ENCODE measurements around the gene CSF1R.

CSF1R gene

DNA sequence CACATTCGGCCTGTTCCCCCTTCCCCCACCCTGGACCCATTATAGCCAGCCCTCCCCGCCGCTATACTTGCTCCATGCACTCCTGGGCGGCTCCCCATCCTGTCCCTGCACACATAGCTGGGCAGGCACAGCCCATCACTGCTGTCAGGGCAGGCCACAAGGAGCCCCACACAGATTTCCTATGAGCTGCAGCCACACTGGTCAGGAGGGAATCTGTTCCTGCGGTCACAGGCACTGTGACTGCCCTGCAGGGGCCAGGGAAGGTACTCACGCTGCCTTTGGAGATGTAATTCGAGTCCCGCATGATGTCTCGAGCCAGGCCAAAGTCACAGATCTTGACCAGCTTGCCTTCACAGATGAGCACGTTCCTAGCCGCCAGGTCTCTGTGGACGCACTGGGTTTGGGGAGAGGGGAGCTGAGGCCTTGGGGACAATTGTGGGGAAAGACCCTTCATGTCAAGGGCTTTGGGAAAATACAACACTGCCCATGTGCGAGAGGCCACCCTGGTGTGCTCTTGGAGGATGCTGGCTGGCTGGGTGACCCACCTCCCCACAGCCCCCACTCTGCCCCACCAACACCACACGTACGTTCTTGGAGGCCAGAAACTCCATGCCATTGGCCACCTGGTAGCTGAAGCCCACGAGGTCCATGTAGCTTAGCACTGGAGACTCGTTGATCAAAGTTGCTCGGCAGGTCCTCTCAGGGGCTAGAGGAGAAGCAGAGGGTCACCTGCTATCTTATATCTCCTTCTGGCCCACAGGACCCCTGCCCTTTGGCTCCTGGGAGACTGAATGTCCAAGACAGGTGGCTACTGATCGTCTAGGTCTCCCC lies 34.5 kb upstream of the CSF1R start:
- no peak for DNase-seq

DNA sequence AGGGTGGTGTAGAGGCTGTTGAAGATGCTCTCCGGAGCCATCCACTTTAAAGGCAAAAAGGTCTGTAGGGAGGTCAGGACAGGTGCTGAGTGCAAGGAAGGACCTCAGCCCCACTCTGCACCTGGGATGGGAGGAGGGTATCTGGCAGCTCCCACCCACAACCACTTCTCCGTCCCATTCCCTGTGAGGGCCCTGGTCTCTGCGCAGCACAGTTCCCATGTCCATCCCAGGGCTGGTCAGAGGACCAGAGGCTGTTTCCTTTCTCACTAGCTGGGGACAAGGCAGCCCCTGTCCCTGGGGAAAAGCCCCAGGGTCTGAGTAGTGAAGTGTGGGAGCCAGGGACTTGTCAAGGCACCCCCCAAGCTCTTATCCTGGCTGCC lies 33.7 kb upstream of the CSF1R start:
- no peak for DNase-seq

DNA sequence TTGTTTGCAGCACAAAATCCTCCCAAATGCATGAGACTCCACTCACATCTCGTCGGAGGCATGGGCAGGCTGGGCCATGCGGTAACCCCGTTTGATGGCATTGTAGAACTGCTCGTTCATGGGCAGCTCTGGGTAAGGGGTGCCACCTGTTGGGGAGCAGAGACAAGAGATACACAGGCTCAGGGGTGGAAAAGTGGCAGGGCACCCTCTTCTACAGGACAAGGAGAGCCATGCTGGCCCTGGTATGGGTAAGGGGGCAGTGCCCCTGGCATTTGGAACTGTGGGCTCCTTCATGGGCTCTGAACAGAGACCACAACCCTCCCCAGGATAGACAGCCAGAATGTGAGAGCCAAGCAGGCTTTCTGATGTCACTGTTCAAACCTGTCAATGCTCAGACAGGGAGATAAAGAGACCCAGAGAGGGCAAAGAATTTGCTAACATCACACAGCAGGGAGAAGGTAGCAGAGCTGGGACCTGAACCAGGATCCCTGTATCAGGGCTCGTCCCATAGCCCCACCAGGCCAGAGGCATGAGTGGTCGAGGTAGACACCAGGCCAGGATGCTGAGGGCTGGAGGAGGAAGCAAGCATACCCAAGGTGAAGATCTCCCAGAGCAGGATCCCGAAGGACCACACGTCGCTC lies 33.2 kb upstream of the CSF1R start:
- no peak for DNase-seq

DNA sequence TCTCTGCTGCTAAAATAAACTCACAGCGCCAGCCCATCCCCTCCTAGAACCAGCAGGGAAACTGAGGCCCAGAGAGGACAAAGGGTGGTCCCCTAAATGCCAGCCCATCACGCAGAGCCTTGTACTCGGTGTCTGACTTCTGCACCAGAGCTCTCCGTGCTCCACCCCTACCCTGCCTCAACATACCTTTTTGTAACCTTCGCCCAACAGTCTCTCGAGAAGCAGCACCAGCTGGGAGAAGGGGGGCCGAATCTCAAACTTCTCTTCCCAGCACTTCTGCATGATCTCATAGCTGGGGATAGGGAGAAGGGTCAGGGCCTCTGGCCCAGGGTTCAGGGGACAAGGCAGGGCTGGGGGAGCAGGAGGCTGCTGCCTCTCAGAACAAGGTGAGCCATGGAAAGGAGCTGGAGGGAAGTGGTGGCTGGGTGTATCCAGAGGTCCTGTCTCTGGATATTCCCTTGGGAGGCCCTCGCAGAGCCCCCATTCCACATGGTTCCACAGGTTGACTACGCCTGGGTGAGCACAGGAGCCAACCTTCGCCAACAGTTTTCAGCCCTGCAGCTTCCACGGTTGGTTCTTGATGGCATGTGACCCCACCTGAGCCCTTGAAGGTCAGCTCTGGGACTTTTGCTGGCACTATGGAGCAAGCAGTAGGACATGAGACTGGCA lies 32.3 kb upstream of the CSF1R start:
- no peak for DNase-seq

DNA sequence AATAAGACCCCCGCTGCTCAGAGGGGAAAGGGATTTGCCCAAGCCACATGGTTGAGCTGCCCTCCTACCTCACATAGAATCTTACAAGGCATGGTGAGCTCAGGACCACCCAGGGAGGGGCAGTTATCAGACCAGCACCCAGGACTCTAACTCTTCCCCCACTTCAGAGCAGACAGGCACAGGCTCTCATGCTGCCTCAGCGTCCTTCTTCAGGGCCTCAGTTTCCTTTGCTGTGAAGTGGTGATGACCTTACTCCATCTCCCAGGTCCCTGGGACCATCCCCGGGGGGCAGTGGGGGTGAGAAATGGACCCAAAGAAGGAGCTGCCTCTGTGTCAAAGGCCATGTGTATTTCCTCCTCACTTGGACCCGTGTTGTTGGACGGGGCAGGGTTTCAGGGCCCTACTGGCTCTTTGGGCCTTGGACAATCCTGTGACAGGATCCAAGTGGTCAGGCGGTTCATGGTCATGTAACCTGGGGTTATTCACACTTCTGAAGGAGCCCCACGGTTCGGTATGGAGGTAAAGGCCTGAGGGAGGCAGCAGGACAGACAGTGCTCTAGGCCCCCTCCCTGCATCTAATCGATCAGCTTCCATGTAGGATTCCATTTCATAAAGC lies 31.7 kb upstream of the CSF1R start:
- no peak for DNase-seq

DNA sequence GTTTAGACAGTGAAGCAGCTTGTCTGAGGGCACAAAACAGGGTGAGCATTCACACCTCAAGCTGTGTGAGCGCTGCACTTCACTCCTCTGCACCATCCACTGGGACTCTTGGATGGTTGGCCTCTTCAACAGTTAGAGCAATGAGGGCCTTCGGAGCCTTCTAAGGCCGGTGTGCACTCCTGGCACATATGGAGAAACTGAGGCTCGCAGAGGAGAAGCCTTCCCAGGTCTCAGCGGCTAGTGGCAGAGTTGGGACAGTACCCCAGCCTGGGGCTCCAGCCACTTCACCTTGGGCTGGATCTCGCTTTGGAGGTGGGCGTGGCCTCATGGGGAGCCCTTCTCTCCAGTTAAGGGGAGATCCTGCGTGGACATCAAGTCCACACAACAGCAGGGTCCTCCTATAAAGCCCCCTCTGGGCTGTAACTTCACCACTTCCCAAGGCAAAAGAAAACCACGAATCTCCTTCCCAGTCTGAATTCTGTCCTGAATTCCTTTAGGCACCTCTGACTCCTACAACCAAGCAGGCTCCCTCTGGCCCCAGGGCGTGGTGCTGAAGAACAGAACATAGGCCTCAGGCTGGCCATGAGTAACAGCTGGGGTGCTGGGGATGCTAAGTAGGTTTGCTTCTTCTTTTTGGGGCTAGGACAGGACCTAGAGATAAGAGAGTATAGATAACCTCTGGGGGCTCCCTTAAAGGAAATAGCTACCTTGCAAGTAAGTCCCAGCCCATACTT lies 30.5 kb upstream of the CSF1R start:
- no peak for DNase-seq

DNA sequence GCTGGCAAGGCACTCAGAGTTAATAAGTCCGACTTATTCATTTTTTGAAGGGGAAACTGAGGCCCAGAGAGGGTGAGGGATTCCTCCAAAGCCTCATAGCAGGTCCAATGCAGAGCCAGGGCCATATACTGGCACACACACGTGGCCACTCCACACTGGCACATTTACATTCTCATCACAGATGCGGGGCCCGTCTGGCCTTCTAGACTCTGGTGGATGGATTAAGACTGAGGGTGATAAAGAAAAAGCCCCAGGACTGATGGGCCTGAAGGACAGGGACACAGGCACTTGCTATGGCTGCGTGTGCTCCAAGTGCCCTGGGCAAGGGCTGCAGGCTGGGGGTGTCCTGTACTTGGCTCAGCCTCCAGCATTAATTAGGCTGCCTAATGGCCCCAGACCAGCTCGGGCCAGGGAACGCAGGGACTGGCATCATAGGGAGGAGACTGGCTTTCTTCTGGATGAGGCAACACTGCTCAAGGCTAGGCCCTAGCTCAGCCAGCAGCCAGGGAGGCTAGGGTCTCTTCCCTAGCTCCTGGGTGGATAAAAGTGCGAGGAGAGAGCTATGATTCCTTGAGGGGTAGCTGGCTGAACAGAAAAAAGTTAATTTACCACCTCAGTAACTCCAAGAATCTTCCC lies 28.5 kb upstream of the CSF1R start:
- DNase-seq = no peak

DNA sequence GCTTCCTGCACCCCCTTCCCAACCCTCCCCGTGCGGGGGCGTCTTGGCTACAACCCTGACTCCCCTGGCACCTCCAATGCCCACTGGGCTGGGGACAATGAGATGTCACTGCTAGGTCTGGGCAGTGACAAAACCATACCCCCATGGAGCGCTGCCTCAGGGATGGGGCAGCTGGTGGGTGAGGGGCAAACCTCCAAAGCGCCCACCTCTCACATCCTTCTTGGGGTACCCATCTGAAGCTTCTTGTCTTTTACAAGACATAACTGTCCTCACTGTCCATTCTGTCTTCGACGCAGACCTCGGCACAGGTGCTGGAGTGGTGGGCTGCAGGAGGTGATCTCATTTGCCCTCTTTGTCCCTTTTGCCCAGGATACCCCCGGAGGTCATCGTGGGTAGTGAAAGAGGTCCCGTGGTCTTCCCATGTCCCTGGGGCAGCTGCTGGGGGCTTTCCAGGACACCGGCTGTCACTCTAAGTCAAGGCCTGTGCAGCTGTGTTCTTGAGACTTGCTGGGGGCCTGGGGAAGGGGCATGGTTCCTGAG lies 27.8 kb upstream of the CSF1R start:
- DNase-seq = no peak

DNA sequence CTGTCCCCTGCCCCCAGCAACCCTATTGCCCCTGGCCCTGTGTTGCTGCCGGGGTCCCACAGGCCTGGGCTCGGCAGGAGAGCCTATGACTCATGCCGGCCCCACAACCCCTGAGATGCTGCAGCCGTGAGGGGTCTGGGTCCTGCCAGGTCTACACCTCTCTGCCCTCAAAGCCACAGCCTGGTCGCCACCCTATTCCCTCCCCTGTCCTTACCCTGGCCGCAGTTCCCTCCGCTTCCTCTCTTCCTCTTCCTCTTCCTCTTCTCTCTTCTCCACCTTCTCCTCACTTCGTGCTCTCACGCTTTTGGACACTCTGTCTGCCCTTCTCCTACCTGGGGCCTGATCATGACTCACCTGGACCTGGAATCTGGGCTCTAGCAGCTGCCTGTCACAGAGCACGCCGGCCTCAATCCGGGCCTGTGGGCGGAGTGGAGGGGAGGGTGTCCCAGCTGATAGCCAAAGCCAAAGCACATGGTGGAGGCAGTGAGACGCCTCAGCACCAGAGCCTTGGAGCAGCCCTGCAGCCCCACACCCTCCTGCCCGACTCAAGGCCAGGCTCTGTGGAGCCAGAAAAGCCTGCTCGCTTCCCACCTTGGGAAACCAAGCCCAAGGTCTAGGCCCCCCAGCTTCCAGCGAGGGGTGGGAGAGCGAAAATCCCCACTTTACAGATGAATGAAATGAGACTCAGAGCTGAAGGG lies 26.8 kb upstream of the CSF1R start:
- DNase-seq = peak; percentile 44

DNA sequence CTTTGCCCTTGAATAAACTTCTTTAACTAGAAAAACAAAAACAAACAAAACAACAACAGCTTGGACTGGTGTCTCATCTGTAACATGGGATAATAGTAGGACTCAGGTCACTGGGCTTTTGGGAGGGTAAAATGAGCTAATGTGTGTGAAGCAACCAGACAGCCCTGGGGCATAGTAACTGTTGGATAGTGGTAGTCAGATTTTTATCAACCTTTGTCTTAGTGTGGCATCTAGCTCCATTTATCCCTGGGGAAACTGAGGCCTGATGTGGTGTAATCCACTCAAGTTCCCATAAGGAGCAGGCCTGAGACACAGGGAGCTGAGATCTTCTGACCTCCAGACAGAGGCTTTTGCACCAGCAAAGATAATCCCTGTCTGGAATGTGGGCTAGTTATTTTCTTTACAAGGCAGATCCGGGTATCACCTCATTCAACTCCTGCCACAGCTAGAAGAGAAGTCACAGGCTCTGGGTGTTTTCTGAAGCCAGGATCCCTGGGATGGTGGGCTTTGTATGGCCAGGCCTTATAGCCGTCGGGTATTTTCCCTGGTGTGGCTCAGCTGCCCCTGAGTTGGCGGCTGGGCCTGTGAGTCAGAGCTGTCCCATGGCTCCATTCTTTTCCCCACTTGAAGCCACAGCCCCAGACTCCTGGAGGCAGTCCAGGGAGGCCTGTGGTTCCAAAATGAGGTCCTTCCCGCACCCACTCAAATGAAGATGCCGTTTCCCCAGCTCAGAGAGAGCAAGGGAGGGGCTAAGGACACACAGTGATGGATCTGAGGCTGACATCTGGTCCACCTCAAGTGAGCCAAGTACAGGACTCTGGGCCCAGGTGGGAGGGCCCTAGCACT lies 26.1 kb upstream of the CSF1R start:
- DNase-seq = peak; percentile 96

DNA sequence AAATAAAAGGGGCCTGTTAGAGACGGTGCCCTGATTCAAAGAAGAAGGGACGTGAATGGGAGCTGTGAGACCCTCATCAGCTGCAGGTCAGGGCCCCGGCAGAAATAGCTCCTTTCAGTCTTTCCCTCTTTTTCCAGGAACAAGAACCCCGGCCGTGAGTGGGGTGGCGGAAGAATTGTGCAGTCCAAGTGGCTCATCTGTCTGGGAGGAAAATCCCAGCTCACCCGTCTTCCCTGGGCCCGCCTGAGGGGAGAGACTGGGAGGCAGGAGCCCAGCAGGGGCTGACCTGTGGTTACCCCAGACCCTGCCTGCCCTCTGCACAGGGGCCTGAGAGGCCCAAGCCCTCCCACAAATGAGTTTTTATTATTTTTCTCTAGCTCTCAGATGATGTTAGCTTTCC lies 24.8 kb upstream of the CSF1R start:
- no peak for DNase-seq

DNA sequence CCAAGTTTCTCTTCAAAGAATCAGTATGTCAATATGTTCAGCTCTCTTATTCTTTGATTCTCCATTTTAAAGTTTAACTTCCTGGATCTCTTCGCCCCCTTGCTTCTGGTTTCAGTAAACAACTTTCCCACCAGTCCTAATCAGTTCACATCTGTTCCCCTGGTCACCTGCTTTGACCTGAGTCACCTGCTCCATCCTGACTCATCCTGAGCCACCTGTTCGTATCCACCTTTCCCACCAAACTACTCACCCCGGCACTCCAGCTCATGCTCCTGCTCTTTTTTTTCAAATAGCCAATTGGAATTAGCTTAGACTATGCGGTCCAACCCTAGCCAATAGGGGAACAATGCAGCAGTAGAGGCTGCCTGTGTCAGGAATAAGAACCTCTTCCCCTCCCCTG lies 23.6 kb upstream of the CSF1R start:
- no peak for DNase-seq

DNA sequence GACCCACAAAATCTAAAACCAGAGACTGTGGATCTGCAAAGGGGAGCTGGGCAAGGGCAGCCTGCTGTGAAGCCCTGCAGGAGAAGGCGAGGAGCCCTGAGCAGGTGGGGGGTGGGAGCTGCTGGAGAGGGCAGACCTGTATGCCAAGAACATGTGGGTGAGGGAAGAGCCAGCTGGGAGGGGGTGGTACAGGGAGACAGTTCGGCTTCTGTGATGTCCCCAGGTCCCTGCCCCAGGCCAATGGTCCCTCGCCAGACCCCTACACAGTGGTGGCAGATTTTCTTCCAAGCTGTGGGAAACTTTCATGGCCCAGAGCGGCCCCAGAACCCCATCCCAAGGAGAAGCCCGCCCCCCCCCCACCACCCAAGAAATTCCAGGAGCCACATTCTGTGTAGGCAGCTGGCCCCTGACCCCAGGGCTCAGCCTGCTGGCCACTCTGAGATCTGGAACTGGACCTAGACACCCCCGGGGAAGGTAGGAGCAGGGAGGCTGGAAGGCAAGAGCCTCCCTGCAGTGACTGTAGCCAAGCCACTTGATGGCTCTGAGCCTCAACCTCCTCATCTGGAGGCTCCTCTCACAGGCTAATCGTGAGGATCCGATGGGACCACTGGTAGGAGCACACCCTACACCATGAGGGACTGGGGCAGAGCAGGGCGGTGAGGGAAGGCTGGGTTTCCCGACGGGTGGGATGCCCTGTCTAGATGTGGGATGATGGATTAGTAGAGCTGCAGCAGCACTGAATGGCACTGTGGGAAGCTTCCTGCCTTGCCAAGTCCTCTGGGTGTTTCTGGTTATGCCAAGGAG lies 22.6 kb upstream of the CSF1R start:
- DNase-seq = no peak

DNA sequence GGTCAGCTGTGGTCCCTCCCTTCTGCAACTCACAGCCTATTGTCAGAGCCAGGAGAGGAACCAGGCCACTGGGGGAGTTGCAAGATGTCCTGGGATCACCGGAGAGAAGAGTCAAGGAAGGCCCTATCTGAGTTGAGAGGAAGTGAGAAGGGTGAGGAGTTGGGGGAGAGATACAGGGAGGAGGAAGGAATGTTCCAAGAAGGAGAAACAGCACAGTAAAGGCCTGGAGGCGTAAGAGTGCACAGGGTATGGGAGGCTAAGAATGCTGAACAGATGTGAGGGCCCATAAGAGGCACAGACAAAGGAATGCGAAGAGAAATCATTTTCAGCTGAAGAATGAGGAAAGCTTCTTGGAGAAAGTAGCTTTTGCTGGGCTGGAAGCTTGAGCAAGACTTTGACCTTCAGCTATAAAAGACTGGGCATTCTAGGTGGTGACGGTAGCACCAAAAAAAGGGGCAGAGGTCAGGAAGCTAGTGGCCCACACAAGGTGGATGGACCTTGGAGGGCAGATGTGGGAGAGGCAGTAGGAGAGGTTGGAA lies 21.6 kb upstream of the CSF1R start:
- DNase-seq = peak; percentile 69

DNA sequence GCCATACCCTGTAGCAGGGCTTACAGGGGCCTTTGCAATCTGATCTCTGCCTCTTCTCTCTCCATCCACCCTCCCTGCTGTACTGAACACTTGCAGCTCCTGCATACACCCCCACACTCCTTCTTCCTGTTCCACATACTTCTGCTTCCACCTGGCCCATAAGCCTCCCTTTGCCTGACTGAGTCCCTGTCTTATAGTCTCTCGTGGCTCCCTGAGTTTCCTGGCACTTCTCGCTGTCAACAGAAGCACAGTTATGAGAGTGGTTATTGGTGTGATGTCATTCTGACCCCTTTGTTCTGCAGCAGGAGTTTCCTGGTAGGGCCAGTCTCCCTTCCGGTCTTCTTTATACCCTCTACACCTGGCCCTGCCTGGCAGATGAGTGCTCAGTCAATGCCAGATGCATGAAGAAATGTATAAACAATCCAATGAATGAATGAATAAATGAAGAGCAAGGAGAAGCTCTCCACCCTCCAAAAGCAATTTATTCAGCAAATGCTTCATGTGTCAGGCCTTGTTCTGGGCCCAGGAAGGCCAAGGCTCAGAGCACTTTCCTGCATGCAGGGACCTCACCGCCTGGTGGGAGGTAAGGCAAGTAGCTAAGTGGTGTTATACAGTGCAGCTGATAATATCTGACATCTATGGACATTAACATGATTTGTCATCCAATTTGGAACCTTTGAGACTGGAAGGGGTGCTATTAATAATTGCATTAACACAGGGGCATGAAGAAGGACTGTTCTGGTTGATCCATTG lies 20.5 kb upstream of the CSF1R start:
- no peak for DNase-seq

DNA sequence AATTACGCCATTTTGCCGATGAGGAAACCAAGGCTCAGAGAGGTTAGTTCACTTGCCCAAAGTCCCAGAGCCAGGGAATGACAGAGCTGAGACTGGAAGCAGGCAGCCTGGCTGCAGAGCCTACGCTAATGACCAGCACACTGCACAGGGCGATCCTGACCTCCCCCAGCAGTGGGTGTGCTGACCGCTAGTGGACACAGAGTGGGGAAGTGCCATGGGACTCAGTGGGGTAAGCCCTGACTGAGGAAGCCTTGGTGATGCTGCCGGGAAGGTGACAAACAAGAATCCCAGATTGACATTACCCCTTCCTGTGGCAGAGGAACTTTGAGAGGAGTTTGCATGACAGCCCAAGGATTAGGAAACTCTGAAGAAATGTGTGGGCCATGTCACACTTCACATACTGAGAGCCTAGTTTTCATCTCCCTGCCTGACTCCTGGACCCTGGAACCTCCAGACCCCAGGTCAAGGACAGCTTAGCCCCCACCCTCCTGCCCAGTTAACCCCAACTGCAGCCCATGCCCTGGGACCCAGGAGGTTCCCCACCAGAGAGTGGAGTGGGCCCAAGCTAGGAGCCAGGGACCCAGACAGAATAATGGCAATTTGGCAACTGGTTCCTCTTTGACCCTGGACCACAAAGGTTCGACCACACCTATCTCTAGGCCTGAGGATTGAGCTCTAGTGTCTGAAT lies 19.7 kb upstream of the CSF1R start:
- DNase-seq = no peak

DNA sequence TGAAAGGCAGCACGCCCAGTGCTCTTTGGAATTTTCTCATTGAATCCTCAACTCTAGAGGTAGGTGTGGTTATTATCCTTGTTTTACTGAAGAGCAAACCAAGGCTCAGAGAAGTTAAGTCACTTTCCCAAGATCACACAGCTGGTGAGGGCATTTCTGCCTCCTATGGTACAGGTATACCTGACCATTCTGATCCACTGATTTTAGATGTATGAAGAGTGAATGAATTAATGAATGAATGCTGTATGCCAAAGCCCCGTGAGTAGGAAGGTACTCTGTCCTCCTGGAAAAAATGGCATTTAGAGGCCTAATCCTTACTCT lies 18.2 kb upstream of the CSF1R start:
- DNase-seq = no peak

Measured in fibroblast of skin of scalp (primary cell).